ENCODE data around the gene FOXD3.

FOXD3 gene

GRCh38 chr1:63322114-63322943 is at the start of gene FOXD3:
Gene FOXD3, plus strand, starts transcription at chr1:63322567. Its CDS starts 492 bp downstream, at chr1:63323059.
- peak; percentile 69 for DNase-seq

DNA sequence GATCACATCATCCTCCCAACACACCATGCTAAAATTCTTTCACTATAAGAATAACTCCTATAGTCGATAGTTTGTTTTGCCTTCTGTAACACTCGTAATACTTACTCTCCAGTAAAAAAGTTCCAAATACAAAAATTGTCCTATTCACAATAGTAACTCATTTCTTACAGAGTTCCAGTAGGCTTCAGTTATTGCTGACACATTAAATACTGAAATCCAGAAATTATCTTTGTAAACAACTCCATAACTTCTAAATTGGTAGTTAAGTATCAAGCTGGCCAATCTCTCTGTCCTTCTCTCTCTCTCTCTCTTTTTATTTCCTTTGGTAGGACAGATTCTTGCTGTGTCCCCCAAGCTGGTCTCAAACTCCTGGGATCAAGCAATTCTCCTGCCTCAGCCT is 49.6 kb upstream of the FOXD3 start:
- no peak for DNase-seq

GRCh38 chr1:63274371-63274770 is 48.0 kb upstream of the FOXD3 start:
- DNase-seq: no peak

DNA sequence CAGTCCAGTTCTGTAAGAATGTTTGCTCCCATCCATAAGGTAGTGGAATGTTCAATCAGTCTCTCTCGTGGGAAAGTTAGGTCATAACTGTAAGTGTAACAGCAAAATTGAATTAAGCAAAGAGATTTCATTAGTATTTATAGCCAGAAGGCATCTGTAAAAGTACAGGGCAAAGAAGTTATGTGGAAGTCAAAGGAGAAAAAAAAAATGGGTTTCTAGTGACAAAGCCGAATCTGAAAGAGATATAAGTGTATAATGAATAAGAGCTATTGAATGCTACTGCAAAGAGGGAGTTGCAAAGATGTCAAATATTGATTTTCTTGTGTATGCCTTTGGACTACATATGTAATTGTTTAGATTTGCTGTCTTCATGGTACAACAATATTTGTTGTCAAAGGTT is 47.4 kb upstream of the FOXD3 start:
- no peak for DNase-seq

GRCh38 chr1:63276624-63277023 is 45.7 kb upstream of the FOXD3 start:
- DNase-seq: no peak

DNA sequence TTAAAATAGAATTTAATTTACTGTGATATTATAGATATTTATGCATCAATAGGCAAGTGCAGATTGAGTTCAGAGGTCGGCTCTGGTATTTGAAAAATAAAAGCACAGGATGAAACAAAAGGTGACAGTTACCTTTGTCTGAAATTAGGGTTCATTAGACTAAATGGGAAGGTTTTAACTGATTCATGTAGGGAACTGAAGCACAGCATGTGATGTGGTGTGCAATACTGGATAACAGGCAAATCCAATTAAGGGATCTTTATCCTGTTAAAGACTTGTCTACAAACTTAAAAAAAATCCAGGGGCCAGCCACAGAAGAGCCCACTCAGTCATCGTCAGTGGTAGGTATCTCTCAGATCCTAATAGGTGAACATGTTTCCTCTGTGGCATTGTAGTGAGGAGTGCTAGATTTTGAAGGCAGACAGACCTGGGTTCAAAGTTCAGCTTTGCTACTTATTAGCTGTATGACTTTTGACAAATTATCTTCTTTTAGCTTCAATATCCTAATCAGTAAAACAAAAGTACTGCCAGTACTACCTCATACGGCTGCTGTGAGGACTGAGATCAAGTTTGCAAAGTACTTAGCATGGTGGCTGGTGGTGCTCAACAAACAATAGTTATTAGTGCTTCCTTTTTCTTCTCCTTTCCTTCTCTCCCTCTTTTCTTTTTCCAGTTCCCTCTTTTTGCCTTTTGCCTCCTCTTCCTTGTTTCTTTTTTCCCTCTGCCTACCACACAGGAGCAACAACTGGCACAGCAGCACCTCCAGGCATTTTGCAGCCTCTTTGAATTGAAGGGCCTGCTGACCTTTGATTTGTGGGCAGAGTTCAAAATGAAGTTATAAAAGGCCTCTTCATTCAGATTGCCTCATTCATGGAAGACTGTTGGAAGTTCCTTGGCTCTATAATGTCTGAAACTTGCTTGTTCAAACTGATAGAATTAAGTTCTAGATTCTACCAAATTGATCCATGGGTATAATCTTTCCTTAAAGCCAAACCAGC is 44.9 kb upstream of the FOXD3 start:
- DNase-seq: no peak

DNA sequence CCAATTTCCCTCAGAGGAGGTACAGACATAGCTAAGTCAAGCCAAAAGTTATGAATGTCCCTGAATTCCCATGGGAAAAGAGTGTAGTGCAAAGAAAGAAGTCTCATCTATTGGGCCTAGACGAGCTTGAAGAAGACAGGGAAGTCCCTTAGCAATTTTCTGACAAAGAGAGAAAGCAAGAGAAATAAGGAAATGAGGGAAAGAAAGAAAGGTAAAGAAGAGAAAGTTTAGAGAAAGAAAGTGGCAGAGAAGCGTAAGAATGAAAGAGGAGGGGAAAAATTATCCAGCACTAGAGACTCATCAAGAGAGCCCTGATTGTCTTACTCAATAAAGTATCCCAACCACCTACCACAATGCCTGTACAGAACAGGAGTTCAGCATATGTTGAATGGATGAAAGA is 40.6 kb upstream of the FOXD3 start:
- no peak for DNase-seq

GRCh38 chr1:63289135-63289534 is 33.2 kb upstream of the FOXD3 start:
- DNase-seq: no peak

GRCh38 chr1:63294803-63295594 is 27.4 kb upstream of the FOXD3 start:
- no peak for DNase-seq

GRCh38 chr1:63304410-63304809 is 18.0 kb upstream of the FOXD3 start:
- DNase-seq: no peak

DNA sequence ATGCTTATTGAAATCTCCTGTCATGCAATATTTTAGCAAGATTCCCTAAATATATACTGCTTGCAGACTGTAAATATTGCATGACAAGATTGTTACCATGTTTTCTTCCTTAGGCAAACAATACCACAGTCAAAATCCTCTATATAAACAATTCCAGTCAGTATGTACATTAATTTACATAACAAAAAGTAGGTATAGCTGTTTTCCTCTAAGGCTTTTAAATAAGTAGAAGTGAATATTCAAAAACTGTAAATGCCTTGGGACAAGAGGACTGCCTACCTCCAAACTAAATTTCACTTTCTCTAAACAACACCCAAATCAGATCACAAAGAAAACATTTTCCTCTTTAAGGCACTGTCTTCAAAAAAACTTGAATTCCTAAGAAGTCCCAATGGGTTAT is 17.3 kb upstream of the FOXD3 start:
- no peak for DNase-seq

DNA sequence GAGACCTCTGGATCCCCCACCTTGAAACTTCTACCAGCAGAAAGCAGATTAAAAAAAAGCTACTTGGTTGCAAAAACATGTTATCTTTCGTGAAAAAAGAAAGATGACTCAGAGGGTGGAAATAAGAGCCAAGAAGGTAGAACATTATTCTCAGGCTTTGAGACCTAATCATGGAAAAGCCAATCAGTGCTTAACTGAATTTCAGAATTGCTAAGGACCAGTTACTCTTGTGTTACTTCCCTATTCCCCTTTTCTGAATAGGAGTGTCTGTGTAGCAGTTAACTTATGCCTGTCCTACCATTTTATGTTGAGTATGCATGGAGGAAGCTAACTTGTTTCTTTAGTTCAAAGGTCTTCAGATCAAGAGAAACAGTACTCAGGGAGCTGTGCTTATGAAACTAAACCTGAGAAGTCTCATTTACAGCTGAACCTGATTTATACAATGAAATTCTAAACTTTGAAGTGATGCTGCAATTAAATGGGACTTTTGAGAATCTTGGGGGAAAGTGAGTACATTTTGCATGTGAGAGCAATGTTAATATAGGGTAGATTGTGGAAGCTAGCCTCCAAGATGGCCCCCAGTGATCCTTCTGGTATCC is 15.1 kb upstream of the FOXD3 start:
- DNase-seq: no peak

DNA sequence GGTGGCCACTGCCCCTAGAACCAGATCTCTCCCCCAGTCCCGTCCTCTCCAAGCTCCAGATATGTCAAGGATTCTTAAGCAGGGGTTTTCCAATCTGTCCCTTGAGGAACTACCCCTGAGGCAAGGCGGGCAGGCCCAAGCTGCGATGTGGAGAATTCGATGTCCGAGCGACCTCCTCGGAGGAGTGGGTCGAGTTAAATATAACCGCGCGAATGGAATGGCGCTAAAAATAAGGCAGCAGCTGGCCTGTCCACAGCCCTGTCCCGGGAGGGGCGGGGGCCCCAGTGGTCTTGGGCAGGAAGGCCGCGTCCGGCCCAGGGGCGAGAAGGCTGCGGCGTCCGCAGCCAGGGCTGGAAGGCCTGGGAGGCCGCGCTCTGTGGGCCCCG is 5.8 kb upstream of the FOXD3 start:
- no peak for DNase-seq

DNA sequence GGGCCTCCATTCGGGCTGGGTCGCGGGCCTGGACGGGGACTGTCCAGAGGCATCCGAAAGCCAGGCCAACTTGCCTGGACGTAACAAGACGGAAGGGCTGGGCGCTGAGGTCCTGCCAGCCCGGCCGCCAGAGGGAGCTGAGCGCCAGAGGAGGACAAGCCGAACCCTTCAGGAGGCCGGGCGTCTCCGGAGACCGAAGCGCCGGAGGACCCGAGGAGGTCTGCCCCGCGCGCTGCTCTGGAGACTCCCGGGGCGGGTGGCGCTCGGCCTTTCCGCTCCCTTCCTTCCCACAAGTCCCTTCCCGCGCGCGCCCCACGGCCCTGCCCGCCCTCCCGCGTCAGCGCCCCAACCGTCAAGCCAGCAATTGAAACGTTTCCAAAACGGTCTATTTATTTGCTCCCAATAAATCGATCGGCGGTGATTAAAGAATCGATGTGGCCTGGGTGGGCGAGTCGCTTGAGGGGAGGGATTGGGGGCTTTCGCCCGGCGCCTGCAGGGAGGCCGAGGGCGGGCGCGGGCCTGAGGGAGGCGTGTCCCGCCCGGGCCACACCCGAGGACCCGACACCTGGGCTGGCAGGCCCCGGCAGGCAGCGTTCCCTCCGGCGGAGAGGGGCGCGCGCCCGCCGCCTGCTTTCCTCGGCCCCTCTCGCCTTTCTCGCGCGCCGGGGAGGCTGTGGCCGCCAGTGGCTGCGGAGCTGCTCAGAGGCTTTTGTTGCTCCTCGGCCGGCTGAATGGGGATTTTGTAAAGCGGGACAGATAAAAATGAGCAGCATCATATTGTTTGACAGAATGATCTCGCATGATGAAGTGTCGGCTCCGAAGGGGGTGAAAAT is 5.2 kb upstream of the FOXD3 start:
- peak; percentile 93 for DNase-seq

GRCh38 chr1:63317817-63318152 is 4.6 kb upstream of the FOXD3 start:
- no peak for DNase-seq

- DNase-seq: no peak
These were observed 4.0 kb upstream of the FOXD3 start for GRCh38 chr1:63318201-63318979.

GRCh38 chr1:63319046-63320021 is 3.0 kb upstream of the FOXD3 start:
- no peak for DNase-seq

GRCh38 chr1:63320022-63320721 is 2.2 kb upstream of the FOXD3 start:
- DNase-seq: no peak
